AG04450 (cell line): Measurements from ENCODE around the gene NUMB. TPM values are rescaled to one million over a fixed set of nuclear protein-coding genes. Genes with fewer than 3 reads are reported as not detected.
"Not testable (repeated sequence)": the region's sequence is repeated elsewhere in the genome, so short reads cannot be mapped to it uniquely, and the experiment has no call there.

Experiments used
- CTCF ChIA-PET: fragments of 300-600, 350-600 bp; formaldehyde crosslinking; extraction: SDS; loops from one replicate; lab custom pipeline; 2022; ENCODE audit warnings: antibody characterized with exemption, inconsistent platforms; lab: Charles Lee
- POLR2A ChIA-PET: fragments of 350-600 bp; formaldehyde crosslinking; extraction: SDS; loops from one replicate; lab custom pipeline; 2021; ENCODE audit warnings: antibody characterized with exemption, inconsistent platforms; lab: Yijun Ruan, JAX
- DNase-seq: peaks from one replicate; pipeline ENCODE4 v3.0.0-alpha.2; 2011; ENCODE audit warnings: low read depth, low spot score
- H3K27ac ChIP-seq: one replicate; pipeline ENCODE4 v1.5.1; 2012; ENCODE audit warnings: low read depth, low read length, control low read depth
- H3K27me3 ChIP-seq: one replicate; pipeline ENCODE4 v1.6.0; 2012; ENCODE audit warnings: low read length; ENCODE audit not compliant: control insufficient read depth, insufficient read depth
- H3K4me3 ChIP-seq: 2 replicates; pipeline ENCODE4 v1.5.1; 2011; ENCODE audit warnings: mild to moderate bottlenecking, low read depth, low read length, control low read depth
- H3K9me3 ChIP-seq: 2 replicates; pipeline ENCODE4 v1.5.1; 2012; ENCODE audit warnings: low read length; ENCODE audit not compliant: control insufficient read depth, insufficient read depth
- CTCF ChIP-seq: IDR thresholded peaks from 2 replicates; pipeline ENCODE4 v1.5.1; 2011; ENCODE audit warnings: low read depth, low read length, control low read depth, inconsistent platforms
- polyA plus RNA-seq: library from polyadenylated mRNA; depleted of rRNA; stranded (reverse); fragments of >200 nt; gene quantifications from 2 replicates; pipeline ENCODE4 v1.2.3, GENCODE V29; 2011

NUMB gene
- polyA plus RNA-seq, 1 experiment = 152 TPM

- Histone ChIP-seq H3K27me3 (no peaks in the 10 kb centered on the region), H3K4me3 (no peak overlapping the region), H3K27ac (no peak overlapping the region), H3K9me3 (no peaks in the 10 kb centered on the region)
- no peak for DNase-seq
- ChIA-PET CTCF (no interaction called here), POLR2A (no interaction called here)
- TF ChIP-seq CTCF = no peak
These were observed 26.2 kb downstream of the NUMB start for GRCh38 chr14:73432124-73432523.

GRCh38 chr14:73428353-73428824 lies 30.0 kb downstream of the NUMB start:
- Histone ChIP-seq H3K4me3 (no peak overlapping the region), H3K9me3 (no peaks in the 10 kb centered on the region), H3K27ac (peak overlapping the region; percentile 25), H3K27me3 (no peaks in the 10 kb centered on the region)
- POLR2A ChIA-PET = no interaction called here
- no peak for TF ChIP-seq CTCF
- CTCF ChIA-PET = no interaction called here
- DNase-seq = no peak

DNA sequence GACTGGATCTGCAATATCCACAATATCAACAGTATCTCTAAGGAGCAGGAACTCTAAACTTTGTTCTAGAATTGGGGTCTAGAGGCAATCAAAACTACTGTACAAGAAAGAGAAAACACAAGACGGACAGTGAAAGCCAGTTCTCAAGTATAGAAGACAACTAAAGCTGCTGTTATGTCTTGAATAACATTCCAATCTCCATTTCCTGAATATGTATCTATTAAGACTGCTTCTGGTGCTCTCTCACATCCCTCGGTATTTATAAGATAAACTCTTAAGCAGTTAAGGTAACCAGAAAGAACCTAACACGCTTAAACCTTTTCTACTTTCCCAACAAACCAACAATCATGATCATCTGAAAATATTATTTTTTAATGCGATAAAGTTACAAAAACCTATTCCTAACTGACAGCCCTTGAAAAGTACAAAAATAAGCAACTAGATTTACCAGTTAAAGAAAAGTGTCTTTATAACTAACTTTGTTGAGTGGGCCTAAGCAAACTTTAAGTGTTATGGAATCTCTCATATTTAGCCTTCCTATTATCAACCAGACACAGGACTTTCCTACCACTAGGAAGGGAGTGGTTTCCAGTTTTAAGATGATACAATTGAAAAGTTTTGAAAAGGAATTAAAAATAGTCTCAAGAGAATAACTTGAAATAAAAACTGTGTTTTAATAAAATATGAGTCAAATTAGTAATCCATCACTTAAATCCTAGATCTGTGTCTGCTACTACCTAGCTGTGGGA lies 30.7 kb downstream of the NUMB start:
- CTCF ChIA-PET = no interaction called here
- no peaks in the 10 kb centered on the region for H3K27me3 ChIP-seq
- no peak for TF ChIP-seq CTCF
- H3K4me3 ChIP-seq = no peak overlapping the region
- POLR2A ChIA-PET = interaction anchor here (0.6 to 1.4 kb wide), 2 partner anchors 14 to 31 kb away, joined by 5 read pairs; partner anchors contain the start of gene NUMB
- no peaks in the 10 kb centered on the region for H3K9me3 ChIP-seq
- DNase-seq = no peak
- peak overlapping the region; percentile 68 for H3K27ac ChIP-seq

DNA sequence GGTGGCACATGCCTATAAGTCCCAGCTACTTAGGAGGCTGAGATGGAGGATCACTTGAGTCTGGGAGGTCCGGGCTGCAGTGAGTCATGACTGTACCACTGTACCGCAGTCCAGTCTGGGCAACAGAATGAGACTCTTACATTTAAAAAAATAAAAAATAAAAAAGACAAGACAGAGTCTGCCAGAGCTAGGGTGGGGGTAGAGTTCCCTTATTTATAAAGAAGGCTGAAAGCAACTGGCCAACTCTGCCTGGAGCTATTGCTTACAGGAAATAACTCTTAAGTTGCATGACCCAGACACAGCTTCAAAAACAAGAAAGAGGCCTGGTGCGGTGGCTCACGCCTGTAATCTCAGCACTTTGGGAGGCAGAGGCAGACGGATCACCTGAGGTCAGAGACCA lies 31.5 kb downstream of the NUMB start:
- Histone ChIP-seq H3K27ac (peak overlapping the region; percentile 68), H3K27me3 (no peaks in the 10 kb centered on the region), H3K9me3 (no peaks in the 10 kb centered on the region), H3K4me3 (no peak overlapping the region)
- ChIA-PET CTCF (no interaction called here), POLR2A (interaction anchor here (0.6 to 1.4 kb wide), 3 partner anchors 15 to 32 kb away, joined by 5 read pairs; partner anchors contain the start of gene NUMB)
- DNase-seq = no peak
- TF ChIP-seq CTCF = no peak

GRCh38 chr14:73424453-73424852 lies 33.9 kb downstream of the NUMB start:
- DNase-seq = no peak
- POLR2A ChIA-PET = no interaction called here
- Histone ChIP-seq H3K27me3 (no peaks in the 10 kb centered on the region), H3K27ac (no peak overlapping the region), H3K9me3 (no peaks in the 10 kb centered on the region), H3K4me3 (no peak overlapping the region)
- CTCF ChIA-PET = no interaction called here
- no peak for TF ChIP-seq CTCF

DNA sequence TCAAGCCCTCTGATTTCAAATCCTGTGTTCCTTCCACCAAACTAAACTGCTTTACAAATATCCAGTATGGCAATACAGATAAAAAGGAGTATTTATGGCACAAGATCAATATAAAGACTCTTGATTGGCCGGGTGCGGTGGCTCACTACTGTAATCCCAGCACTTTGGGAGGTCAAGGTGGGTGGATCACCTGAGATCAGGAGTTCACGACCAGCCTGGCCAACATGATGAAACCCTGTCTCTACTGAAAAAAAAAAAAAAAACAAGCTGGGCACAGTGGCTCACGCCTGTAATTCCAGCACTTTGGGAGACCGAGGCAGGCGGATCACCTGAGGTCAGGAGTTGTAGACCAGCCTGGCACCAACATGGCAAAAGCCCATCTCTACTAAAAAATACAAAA lies 35.3 kb downstream of the NUMB start:
- H3K27ac ChIP-seq, H3K9me3 ChIP-seq, H3K27me3 ChIP-seq, DNase-seq, CTCF ChIA-PET, H3K4me3 ChIP-seq: not testable (repeated sequence)
- POLR2A ChIA-PET = interaction anchor here (0.7 kb wide), 2 partner anchors 179 to 184 kb away, joined by 4 to 6 read pairs; no protein-coding TSS in a partner anchor
